DOHH2 (cell line): ENCODE results near the gene ADORA1.

Experiments
- CTCF ChIP-seq: fragments of 200-600 bp; sonication (generic); IDR thresholded peaks from one replicate; pipeline ENCODE4 v1.5.1; 2014; ENCODE audit warnings: antibody characterized with exemption, mild to moderate bottlenecking, low read depth, low read length; ENCODE audit not compliant: poor library complexity, severe bottlenecking
- EZH2phosphoT487 ChIP-seq: fragments of 200-600 bp; sonication (generic); IDR thresholded peaks from 2 replicates; pipeline ENCODE4 v1.6.1; 2017; ENCODE audit warnings: borderline replicate concordance, mild to moderate bottlenecking, antibody characterized with exemption, low read length, moderate library complexity, mixed read lengths

GRCh38 chr1:203137324-203137723, 9.8 kb downstream of the ADORA1 start:
- TF ChIP-seq CTCF (no peak), EZH2phosphoT487 (no peak)
